Liver (tissue), 9 donors: ENCODE results near the gene PLEKHF1. TPM values are rescaled to one million over a fixed set of nuclear protein-coding genes. Genes with fewer than 3 reads are reported as not detected.
"Not testable (repeated sequence)": the region's sequence is repeated elsewhere in the genome, so short reads cannot be mapped to it uniquely, and the experiment has no call there.

Source experiments
- DNase-seq: peaks from one replicate; pipeline ENCODE4 v3.0.0-alpha.2; 2017; ENCODE audit warnings: low spot score
- H3K27ac ChIP-seq, 2 donors: one replicate each; pipeline ENCODE4 v1.7.0; 2013; ENCODE audit warnings: inconsistent platforms in 2 of 2, low read length in 2 of 2, control low read depth in 1 of 2, low read depth in 1 of 2, mild to moderate bottlenecking in 1 of 2
- H3K27me3 ChIP-seq, 4 donors: one replicate each; pipeline versions ENCODE4 v1.6.1 to v1.7.0; 2013; ENCODE audit warnings: low read length in 3 of 4, inconsistent platforms in 1 of 4, mild to moderate bottlenecking in 1 of 4, moderate library complexity in 1 of 4; ENCODE audit not compliant: control insufficient read depth in 4 of 4, insufficient read depth in 4 of 4
- H3K36me3 ChIP-seq, 4 donors: one replicate each; pipeline versions ENCODE4 v1.6.1 to v1.7.0; 2013; ENCODE audit warnings: low read length in 3 of 4, mild to moderate bottlenecking in 3 of 4, low read depth in 1 of 4, moderate library complexity in 1 of 4; ENCODE audit not compliant: control insufficient read depth in 4 of 4, insufficient read depth in 3 of 4
- H3K4me1 ChIP-seq, 4 donors: one replicate each; pipeline versions ENCODE4 v1.6.1 to v1.7.0; 2013; ENCODE audit warnings: low read length in 3 of 4, mild to moderate bottlenecking in 3 of 4, moderate library complexity in 1 of 4; ENCODE audit not compliant: control insufficient read depth in 4 of 4, insufficient read depth in 4 of 4
- H3K4me3 ChIP-seq, 3 donors: one replicate each; pipeline versions ENCODE4 v1.6.1 to v1.7.0; 2013; ENCODE audit warnings: low read length in 3 of 3, control low read depth in 1 of 3, low read depth in 1 of 3, mild to moderate bottlenecking in 1 of 3
- H3K9ac ChIP-seq, 2 donors: one replicate each; pipeline ENCODE4 v1.7.0; 2013; ENCODE audit warnings: low read length in 2 of 2, mild to moderate bottlenecking in 2 of 2, moderate library complexity in 2 of 2, control low read depth in 1 of 2, low read depth in 1 of 2
- H3K9me3 ChIP-seq, 4 donors: one replicate each; pipeline versions ENCODE4 v1.6.1 to v1.7.0; 2013; ENCODE audit warnings: low read length in 3 of 4; ENCODE audit not compliant: control insufficient read depth in 4 of 4
- ATF3 ChIP-seq: IDR thresholded peaks from 2 replicates; pipeline ENCODE4 v1.6.1; 2016; ENCODE audit warnings: antibody characterized with exemption
- CTCF ChIP-seq: fragments of 150-350 bp; IDR thresholded peaks from 2 replicates; pipeline ENCODE4 v1.5.1; 2017; ENCODE audit warnings: improper control_type of control experiment, low read depth, low read length; ENCODE audit not compliant: missing input control
- EGR1 ChIP-seq, 2 donors: IDR thresholded peaks; 2 replicates each; pipeline ENCODE4 v1.6.1; 2016 to 2018; ENCODE audit warnings: antibody characterized with exemption in 2 of 2, low read depth in 2 of 2
- FOXA1 ChIP-seq: IDR thresholded peaks from 2 replicates; pipeline ENCODE4 v1.6.1; 2016; ENCODE audit warnings: antibody characterized with exemption
- FOXA2 ChIP-seq: IDR thresholded peaks from 2 replicates; pipeline ENCODE4 v1.6.1; 2016; ENCODE audit warnings: antibody characterized with exemption
- GABPA ChIP-seq, 2 donors: IDR thresholded peaks in 1 of 2; conservative IDR thresholded peaks in 1 of 2; 2 replicates each; pipeline ENCODE4 v1.6.1; 2016; ENCODE audit warnings: antibody characterized with exemption in 2 of 2, mild to moderate bottlenecking in 1 of 2, moderate library complexity in 1 of 2
- HNF4A ChIP-seq, 2 donors: conservative IDR thresholded peaks; 2 replicates each; pipeline ENCODE4 v1.6.1; 2016; ENCODE audit warnings: antibody characterized with exemption in 2 of 2, mild to moderate bottlenecking in 2 of 2
- HNF4G ChIP-seq: IDR thresholded peaks from 2 replicates; pipeline ENCODE4 v1.6.1; 2016; ENCODE audit warnings: antibody characterized with exemption
- JUND ChIP-seq, 2 donors: IDR thresholded peaks; 2 replicates each; pipeline ENCODE4 v1.6.1; 2016; ENCODE audit warnings: antibody characterized with exemption in 2 of 2
- MAX ChIP-seq: IDR thresholded peaks from 2 replicates; pipeline ENCODE4 v1.6.1; 2016; ENCODE audit warnings: antibody characterized with exemption
- NR2F2 ChIP-seq: IDR thresholded peaks from 2 replicates; pipeline ENCODE4 v1.6.1; 2016; ENCODE audit warnings: antibody characterized with exemption
- RAD21 ChIP-seq, 2 donors: IDR thresholded peaks; 2 replicates each; pipeline ENCODE4 v1.6.1; 2016; ENCODE audit warnings: antibody characterized with exemption in 2 of 2, mild to moderate bottlenecking in 2 of 2
- REST ChIP-seq: IDR thresholded peaks from 2 replicates; pipeline ENCODE4 v1.6.1; 2016; ENCODE audit warnings: antibody characterized with exemption, mild to moderate bottlenecking
- RXRA ChIP-seq, 2 donors: IDR thresholded peaks; 2 replicates each; pipeline ENCODE4 v1.6.1; 2017 to 2018; ENCODE audit warnings: antibody characterized with exemption in 2 of 2, mild to moderate bottlenecking in 1 of 2
- SP1 ChIP-seq: IDR thresholded peaks from 2 replicates; pipeline ENCODE4 v1.6.1; 2018; ENCODE audit warnings: antibody characterized with exemption, mild to moderate bottlenecking
- TAF1 ChIP-seq: conservative IDR thresholded peaks from 2 replicates; pipeline ENCODE4 v1.6.1; 2016; ENCODE audit warnings: antibody characterized with exemption, mild to moderate bottlenecking
- YY1 ChIP-seq: IDR thresholded peaks from 2 replicates; pipeline ENCODE4 v1.6.1; 2016; ENCODE audit warnings: antibody characterized with exemption, mild to moderate bottlenecking
- ZBTB33 ChIP-seq: IDR thresholded peaks from 2 replicates; pipeline ENCODE4 v1.6.1; 2016; ENCODE audit warnings: antibody characterized with exemption
- WGBS: extraction: QIAGEN DNeasy Blood & Tissue Kit; methylation state at CpG from one replicate; pipeline ENCODE4 v1.1.7; 2013; 5-methylcytosine and 5-hydroxymethylcytosine counted together
- polyA plus RNA-seq, 2 donors: library from polyadenylated mRNA; stranded (reverse) in 1 of 2; unstranded in 1 of 2; fragments of 200-250 nt in 1 of 2; fragments of >200 nt in 1 of 2; fragmentation: Nextera tagmentation in 1 of 2; extraction: Ambion mirVana in 1 of 2; gene quantifications; one replicate each; pipeline versions ENCODE4 v1.2.1 to v1.2.3, GENCODE V29; 2013 to 2015
- total RNA-seq, 2 donors: library from RNA; depleted of rRNA; stranded (reverse); fragments of >200 nt; gene quantifications; one replicate each; pipeline ENCODE4 v1.2.3, GENCODE V29; 2014
- donor health status: healthy.
- donor health status: healthy.
- donor health status: healthy.
- donor health status: healthy.
- donor health status: healthy.

The PLEKHF1 gene
- total and polyA plus RNA-seq, 4 donors: 2.9 to 15.1 (median 8.9) TPM

- no peak for TF ChIP-seq MAX
- TF ChIP-seq TAF1: no peak
- no peak for TF ChIP-seq HNF4A (conservative IDR thresholded peaks at IDR 0.05)
- no peak for TF ChIP-seq HNF4G
Measured at GRCh38 chr19:29705706-29706105, 40.4 kb downstream of the PLEKHF1 start (continued).

- TF ChIP-seq JUND (IDR thresholded peaks at IDR 0.05) (no peak), YY1 (peak; percentile 13)
- H3K4me3 ChIP-seq: peak overlapping the region; percentile 59 to 84 (median 60)
- no peak for DNase-seq
- peak overlapping the region; percentile 84 to 89 for H3K27ac ChIP-seq
- no peaks in the 10 kb centered on the region for H3K9me3 ChIP-seq
- 33% methylated on average over 6 of the region's 6 CpGs for WGBS
- peaks cover 19 to 53% (median 40%) of the 10 kb centered on the region in 4 donors for H3K4me1 ChIP-seq
- no peaks in the 10 kb centered on the region for H3K27me3 ChIP-seq
- peaks cover 3 to 14% (median 6%) of the 10 kb centered on the region in 4 donors for H3K36me3 ChIP-seq
- peak overlapping the region; percentile 3 to 58 for H3K9ac ChIP-seq
Measured at GRCh38 chr19:29706635-29707034, 41.4 kb downstream of the PLEKHF1 start.

- H3K27ac ChIP-seq: peak overlapping the region; percentile 84 to 89
- peak; percentile 61 for DNase-seq
- 23% methylated on average over 18 of the region's 18 CpGs for WGBS
- H3K4me3 ChIP-seq: peak overlapping the region; percentile 59 to 84 (median 60)
- peaks cover 0 to 3% (median 0%) of the 10 kb centered on the region in 4 donors for H3K36me3 ChIP-seq
- TF ChIP-seq EGR1 (IDR thresholded peaks at IDR 0.05; ENCODE audit: low read depth in 2 of 2) (peak in 1 of 2 donors; percentile 6), ZBTB33 (peak; percentile 83), MAX (peak; percentile 91), RAD21 (IDR thresholded peaks at IDR 0.05) (peak; percentile 17 to 19), HNF4G (peak; percentile 83), JUND (IDR thresholded peaks at IDR 0.05) (peak in 1 of 2 donors; percentile 46), HNF4A (conservative IDR thresholded peaks at IDR 0.05) (peak; percentile 93 to 96), CTCF (no peak), YY1 (peak; percentile 52), GABPA (IDR thresholded peaks at IDR 0.05 in 1 of 2, conservative IDR thresholded peaks at IDR 0.05 in 1 of 2) (peak in 1 of 2 donors; percentile 39), TAF1 (peak; percentile 92), FOXA1 (no peak), ATF3 (no peak), RXRA (IDR thresholded peaks at IDR 0.05) (peak; percentile 99), NR2F2 (peak; percentile 94), FOXA2 (peak; percentile 20), REST (peak; percentile 79), SP1 (peak; percentile 99)
- no peaks in the 10 kb centered on the region for H3K9me3 ChIP-seq
- H3K9ac ChIP-seq: peak overlapping the region; percentile 79 to 91
- H3K27me3 ChIP-seq: no peaks in the 10 kb centered on the region
- peaks cover 25 to 66% (median 55%) of the 10 kb centered on the region in 4 donors for H3K4me1 ChIP-seq
Measured at GRCh38 chr19:29708554-29709439, 43.5 kb downstream of the PLEKHF1 start.

GRCh38 chr19:29709440-29709798 is 44.2 kb downstream of the PLEKHF1 start:
- Histone ChIP-seq H3K27ac (peak overlapping the region; percentile 84 to 89), H3K4me3 (peak overlapping the region in 1 of 3 donors; percentile 59), H3K4me1 (peaks cover 25 to 69% (median 58%) of the 10 kb centered on the region in 4 donors), H3K9ac (peak overlapping the region; percentile 20 to 47)
- H3K9me3 ChIP-seq, H3K36me3 ChIP-seq, H3K27me3 ChIP-seq, DNase-seq: not testable (repeated sequence)
- WGBS: 86% methylated on average over 2 of the region's 2 CpGs
